HG03060 (cell line): ENCODE data around the gene TNFSF15.
"Not testable (repeated sequence)": the region's sequence is repeated elsewhere in the genome, so short reads cannot be mapped to it uniquely, and the experiment has no call there.

Experiments
- ATAC-seq: cut with Tn5 transposase; IDR thresholded peaks from one replicate; pipeline ENCODE4 v1.9.1; 2021; ENCODE audit warnings: low read depth, moderate number of reproducible peaks; ENCODE audit not compliant: unreplicated experiment

TNFSF15 gene

GRCh38 chr9:114757984-114758383, 47.9 kb downstream of the TNFSF15 start:
- ATAC-seq, result no peak

DNA sequence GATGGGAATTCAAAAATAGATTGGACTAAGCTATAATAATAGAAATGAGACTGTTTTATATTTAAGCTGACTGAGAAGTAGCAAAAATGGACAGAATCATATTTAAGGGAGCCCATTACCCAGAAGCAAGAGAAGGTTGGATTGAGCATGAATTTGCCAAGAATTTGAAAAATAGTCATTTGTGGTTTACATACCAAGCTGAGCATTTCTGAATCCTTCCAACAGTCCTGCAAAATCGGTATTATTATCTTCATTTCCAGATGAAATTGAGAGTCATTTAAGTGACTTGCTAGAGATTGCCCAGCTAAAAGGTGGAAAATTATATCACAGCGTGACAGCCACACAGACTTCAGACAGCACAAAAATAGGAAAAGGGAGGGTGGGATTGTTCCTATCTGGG, 48.4 kb downstream of the TNFSF15 start:
- ATAC-seq, result no peak

- ATAC-seq, result no peak
These were observed 48.9 kb downstream of the TNFSF15 start for GRCh38 chr9:114756920-114757319.

GRCh38 chr9:114754581-114754980, 51.3 kb downstream of the TNFSF15 start:
- ATAC-seq, result no peak

DNA sequence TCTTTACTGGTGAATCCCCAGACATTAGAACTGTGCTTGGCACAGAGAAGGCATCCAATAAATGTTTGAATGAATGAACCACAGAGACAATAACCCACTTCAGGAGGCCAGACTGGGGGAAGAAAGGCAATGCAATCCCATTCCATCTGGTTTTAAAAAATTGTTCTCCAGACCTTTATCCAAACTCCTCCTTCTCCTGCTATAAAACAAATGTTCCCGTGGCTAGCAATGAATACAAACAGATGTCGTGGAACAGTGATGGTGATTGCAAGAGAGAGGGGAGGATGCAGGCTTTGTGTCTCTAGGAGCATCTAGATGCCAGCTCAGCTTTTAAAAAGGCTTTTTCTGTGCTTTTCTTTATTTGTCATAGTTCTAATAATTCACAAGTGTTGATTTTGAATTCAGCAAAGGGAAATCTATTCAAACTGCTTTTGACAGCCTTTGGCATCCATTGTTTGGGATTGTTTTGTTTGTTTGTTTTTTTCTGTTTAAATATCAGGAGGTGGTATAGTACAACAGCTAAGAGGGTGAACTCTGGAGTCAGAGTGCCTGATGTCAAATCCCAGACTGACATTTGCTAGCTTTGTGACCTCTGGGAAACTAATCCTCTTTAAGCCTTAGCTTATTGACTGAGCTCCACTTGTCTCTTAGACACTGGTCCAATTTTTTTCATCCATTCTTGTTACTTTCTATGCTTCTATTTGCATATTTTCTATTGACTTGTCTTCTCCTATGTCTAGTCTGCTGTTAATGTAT, 59.1 kb downstream of the TNFSF15 start:
- ATAC-seq, result no peak

GRCh38 chr9:114745879-114746550, 59.8 kb downstream of the TNFSF15 start:
- no peak for ATAC-seq

GRCh38 chr9:114745108-114745848, 60.6 kb downstream of the TNFSF15 start:
- ATAC-seq, result no peak

DNA sequence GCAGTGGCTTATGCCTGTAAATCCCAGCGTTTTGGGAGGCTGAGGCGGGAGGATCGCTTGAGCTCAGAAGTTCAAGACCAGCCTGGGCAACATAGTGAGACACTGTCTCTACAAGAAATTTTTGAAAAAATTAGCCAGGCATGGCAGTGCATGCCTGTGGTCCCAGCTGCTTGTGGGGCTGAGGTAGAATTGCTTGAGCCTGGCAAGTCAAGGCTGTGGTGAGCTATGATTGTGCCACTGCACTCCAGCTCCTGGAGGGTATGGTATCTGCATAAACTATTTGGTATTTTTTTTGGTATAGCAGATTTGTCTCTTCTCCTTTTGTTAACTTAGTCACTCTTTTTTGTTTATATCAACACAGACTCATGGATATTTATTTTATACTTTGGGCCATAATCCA, 62.4 kb downstream of the TNFSF15 start:
- ATAC-seq, result no peak

DNA sequence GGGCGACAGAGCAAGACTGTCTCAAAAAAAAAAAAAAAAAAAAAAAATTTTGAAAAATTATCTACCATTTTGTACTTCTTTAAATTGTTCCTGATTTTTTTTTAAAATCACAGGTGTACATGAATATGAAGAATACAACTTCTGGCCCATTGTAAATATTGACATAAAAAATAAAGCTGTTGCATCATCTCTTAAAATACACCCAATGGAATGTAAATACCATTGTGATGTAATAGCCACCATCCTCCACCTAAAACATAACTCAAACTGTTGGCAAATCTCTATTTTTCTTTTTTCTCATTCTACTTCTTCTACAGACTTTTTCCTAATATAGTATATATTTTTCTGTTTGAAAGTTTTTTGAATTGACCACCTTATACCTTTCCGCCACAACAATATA, 62.9 kb downstream of the TNFSF15 start:
- ATAC-seq, result no peak

- not testable (repeated sequence) for ATAC-seq
These were observed 64.3 kb downstream of the TNFSF15 start for GRCh38 chr9:114741521-114741920.

DNA sequence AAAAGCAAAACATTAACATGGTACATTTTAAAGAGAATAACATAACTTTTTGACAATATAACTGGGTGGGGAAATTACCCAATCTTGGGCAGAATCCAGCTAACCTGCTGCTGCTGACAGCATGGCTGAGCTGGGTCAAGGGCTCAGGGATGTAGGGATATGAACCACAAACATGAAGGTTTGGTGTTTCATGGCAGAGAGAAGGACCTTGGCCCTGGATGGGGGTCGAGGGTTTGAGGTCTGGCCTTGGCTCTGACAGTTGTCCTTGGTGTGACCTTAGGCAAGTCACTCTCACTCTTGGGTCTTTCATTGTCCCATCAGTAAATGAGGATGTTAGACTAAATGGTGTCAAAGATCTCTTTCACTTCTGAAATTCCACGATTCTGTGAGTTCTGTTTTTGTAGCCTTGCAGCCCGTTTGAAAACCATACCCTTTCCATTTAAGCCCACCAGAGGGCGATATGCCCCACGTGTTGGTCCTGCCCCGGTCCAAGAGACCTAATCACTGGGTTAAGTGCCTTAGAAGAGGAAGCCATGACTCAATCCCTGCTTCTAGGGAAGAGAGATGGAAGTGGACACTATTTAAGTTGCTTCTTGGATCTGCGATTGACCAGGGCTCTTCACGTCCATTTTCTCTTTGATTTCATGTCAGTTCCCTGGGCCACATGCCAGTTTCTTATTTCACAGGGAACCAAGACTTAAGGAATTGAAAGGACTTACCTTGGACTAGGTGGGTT, 67.1 kb downstream of the TNFSF15 start:
- ATAC-seq, result no peak

GRCh38 chr9:114737847-114738246, 68.0 kb downstream of the TNFSF15 start:
- no peak for ATAC-seq

DNA sequence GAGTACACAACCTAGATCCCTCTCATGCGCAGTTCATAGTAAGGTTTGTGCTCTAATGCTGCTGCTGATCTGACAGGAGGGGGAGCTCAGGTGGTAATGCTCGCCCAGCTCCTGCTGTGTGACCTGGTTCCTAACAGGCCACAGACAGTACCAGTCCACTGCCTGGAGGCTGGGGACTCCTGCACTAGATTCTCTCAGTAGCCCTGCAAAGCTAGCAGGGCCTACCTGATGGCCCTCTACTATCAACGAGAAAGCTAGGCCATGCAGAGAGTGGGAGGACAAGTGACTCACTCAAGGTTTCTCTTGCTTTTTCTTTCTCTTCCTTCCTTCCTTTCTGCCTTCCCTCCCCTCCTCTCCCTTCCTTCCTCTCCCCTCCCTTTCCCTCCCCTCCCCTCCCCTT, 68.7 kb downstream of the TNFSF15 start:
- ATAC-seq, result no peak

GRCh38 chr9:114735704-114736103, 70.1 kb downstream of the TNFSF15 start:
- no peak for ATAC-seq

DNA sequence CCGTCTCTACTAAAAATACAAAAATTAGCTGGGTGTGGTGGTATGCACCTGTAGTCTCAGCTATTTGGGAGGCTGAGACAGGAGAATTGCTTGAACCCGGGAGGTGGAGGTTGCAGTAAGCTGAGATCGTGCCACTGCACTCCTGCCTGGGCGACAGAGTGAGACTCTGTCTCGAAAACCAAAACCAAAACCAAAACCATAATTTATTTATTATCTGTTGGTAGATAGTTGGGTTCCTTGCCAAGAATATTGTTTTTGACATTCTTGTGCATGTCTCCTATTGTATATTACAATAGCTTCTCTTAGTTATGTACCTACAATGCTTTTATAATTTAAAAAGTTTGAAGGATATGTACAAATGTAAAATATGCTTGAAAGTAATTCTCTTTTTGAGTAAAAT, 70.7 kb downstream of the TNFSF15 start:
- ATAC-seq, result not testable (repeated sequence)
